Stimulated activated CD8-positive, alpha-beta memory T cell treated with anti-CD3 and anti-CD28 coated beads, Interleukin-2, amount 100 ng/mL, for 1 hour (primary cell): ENCODE data around the gene PSKH1.

Experiments
- DNase-seq, 2 donors: peaks; one replicate each; pipeline ENCODE4 v3.0.0-alpha.2; 2020; ENCODE audit warnings: low read depth in 2 of 2

The PSKH1 gene

DNA sequence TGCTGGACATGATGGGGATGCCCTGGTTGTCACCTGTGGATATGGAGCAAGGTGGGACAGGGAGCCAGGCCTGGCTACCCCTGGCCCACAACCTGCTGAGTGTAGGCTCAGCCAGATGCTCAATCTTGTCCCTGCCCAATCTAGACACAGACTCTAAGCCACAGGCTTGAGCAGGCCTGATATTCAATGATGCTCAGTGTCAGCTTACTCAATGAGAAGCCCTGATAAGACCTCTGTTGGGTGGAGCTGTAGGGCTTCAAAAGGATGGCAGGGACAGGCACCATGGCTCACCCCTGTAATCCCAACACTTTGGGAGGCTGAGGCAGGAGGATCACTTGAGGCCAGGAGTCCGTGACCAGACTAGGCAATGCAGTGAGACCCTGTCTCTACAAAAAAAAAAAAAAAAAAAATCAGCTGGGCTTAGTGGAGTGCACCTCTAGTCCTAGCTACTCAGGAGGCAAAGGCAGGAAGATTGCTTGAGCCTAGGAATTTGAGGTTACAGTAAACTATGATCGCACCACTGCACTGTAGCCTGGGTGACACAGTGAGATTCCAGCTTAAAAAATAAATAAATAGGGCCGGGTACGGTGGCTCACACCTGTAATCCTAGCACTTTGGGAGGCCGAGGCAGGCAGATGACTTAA, 47.5 kb downstream of the PSKH1 start:
- DNase-seq, result no peak

GRCh38 chr16:67941469-67942199, 48.6 kb downstream of the PSKH1 start:
- no peak for DNase-seq

- DNase-seq, result no peak
These were observed 49.1 kb downstream of the PSKH1 start for GRCh38 chr16:67942200-67942509.

DNA sequence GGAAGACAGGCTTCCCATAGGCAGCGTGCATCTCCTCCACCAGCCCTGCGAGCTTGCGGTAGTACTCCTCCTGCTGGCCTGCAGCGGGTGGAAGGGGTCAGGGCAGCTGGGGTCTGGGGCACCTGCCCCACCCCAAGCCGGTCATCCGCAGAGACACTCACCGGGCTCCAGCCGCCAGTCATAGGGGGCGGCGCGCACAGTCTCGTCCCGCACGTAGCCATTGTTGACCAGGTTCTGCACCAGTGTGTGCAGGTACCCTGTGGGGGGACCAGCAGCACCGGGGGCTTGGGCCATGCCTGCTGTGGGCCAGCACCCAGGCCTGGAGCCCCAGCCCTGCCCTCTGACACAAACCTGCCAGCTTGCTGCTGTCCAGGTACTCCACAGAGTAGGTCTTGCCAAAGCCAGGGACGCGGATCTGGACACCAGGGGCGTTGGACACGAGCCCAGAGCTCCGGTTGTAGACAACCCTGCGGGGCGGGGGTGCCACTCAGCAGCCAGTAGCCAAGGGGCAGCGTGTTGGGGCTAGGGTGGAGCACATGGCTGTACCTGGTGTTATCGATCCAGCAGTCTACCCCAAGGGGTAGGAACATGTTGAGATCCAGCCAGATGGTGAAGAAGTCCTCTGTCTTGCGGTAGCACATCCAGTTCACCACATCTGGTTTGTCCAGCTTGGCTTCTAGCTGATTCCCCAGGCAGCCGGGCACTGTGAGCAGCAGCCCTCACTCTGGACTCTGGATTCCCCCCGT, 49.6 kb downstream of the PSKH1 start:
- no peak for DNase-seq

GRCh38 chr16:67943256-67943618, 50.2 kb downstream of the PSKH1 start:
- no peak for DNase-seq

- no peak for DNase-seq
These were observed 50.8 kb downstream of the PSKH1 start, which contains the start of gene LCAT for GRCh38 chr16:67943619-67944504. Gene LCAT, minus strand, starts transcription at chr16:67944120. Its CDS starts 19 bp downstream, at chr16:67944101.

GRCh38 chr16:67944690-67945391, 51.8 kb downstream of the PSKH1 start:
- DNase-seq, result no peak

DNA sequence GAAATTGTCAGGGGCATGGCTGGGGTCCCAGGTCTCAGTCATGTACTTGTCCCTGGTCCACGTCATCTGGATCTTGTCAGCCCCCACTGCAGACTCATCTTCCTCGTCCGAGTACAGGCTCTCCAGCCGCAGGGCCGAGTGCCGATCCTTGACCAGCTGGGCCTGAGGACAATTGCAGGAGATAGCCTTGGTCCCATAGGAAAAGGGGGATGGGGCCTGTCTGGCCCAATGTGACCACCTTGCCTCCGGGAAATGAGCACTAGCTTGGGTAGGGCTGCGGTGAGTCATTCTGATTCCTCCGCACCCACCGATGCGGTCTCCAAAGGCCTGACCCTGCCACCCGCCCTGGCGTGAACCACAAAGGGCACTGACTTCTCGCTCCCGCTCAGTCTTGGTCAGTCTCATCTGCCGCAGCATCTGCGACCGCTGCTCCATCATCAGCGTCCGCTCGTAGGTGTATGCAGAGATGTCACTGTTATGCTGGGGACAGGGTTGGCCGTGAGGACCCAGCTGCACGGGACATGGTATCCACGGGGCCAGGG, 52.4 kb downstream of the PSKH1 start:
- no peak for DNase-seq

DNA sequence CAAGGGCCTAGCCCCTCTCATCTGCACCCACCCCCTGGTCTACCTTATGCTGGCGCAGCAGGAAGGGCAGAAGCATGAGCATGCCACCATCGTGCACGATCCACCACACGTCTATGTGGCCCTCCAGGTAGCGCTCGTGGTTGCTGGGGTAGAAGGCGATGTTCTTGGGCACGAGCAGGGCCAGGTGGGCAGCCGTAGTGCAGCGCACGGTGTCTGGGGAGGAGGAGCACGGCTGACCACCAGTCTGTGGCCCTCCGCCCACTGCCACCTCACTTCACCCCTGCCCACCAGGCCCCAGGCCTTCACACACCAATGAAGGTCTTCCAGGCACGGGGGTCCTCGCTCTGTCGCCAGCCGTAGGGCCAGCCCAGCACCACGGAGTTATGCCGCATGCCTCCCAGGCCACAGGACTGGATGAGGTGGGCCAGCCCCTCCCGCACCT, 53.1 kb downstream of the PSKH1 start:
- no peak for DNase-seq

DNA sequence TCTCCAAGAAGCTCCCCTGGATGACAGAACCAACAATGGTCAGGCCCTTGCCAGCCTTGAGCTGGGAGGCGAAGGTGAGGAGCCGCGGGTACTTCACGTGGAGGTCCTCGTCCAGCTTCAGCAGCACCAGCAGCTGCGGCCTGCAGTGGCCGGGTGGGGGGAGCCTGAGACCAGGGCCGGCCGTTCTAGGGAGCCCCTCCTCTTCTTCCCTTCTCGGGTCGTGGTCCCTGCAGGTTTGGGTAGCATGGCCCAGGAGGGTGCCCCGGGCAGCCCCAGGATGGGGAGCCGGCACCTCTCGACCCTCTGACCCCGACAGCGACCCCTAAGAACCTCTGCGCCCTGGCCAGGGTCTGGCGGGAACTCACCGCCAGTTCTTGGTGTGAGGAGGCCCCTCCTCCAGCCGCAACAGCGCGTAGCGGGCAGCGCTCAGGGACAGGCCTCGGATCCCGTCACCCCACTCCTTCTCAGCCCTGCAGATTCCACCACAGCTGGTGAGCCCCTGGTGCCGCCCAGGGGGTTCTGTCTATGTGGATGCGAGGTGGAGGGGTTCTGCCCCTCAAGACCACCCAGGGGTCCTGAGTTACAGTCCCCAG, 54.0 kb downstream of the PSKH1 start:
- DNase-seq, result no peak

- no peak for DNase-seq
These were observed 55.0 kb downstream of the PSKH1 start for GRCh38 chr16:67948015-67948414.

- no peak for DNase-seq
These were observed 56.6 kb downstream of the PSKH1 start for GRCh38 chr16:67949645-67950044.

- DNase-seq, result no peak
These were observed 57.3 kb downstream of the PSKH1 start for GRCh38 chr16:67950335-67950843.

DNA sequence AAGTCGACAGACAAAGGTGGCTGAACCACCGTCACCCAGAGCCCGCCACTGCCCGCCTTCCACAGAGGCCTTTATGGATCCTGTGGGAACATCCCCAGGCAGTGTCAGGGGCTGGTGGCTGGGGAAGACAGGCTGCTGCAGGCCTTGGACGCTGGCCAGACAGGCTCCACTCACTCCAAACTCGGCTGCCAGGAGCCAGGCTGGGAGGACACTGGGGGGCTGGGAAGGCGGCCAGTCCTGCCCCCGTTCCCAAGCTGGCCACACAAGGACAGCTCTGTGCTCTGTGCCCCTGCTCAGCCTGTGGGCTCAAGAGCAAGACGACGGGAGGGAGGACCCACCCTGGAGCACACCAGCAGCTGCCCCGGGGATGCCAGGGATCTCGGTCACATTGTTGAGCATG, 58.4 kb downstream of the PSKH1 start:
- no peak for DNase-seq

- no peak for DNase-seq
These were observed 60.8 kb downstream of the PSKH1 start for GRCh38 chr16:67953641-67954375.

GRCh38 chr16:67954421-67955196, 61.6 kb downstream of the PSKH1 start:
- DNase-seq, result no peak

GRCh38 chr16:67957622-67958021, 64.6 kb downstream of the PSKH1 start:
- DNase-seq, result no peak

- no peak for DNase-seq
These were observed 66.7 kb downstream of the PSKH1 start for GRCh38 chr16:67959536-67960329.
